HL-60 (cell line): ENCODE results near the gene GIPC3.

Source experiments
- DNase-seq, 2 experiments: peaks; one replicate each; pipeline ENCODE4 v3.0.0-alpha.2; 2010 to 2020; ENCODE audit warnings: low read depth in 1 of 2, low spot score in 1 of 2
- H3K27ac ChIP-seq: fragments of 250-450 bp; sonication (Bioruptor Pico); replicated peaks from 2 replicates; pipeline ENCODE4 v1.5.1; 2020; ENCODE audit warnings: mild to moderate bottlenecking, moderate library complexity
- H3K27me3 ChIP-seq: fragments of 250-450 bp; sonication (Bioruptor Pico); 2 replicates; pipeline ENCODE4 v1.5.1; 2021; ENCODE audit warnings: mild to moderate bottlenecking, moderate library complexity; ENCODE audit not compliant: insufficient read depth, poor library complexity, severe bottlenecking
- H3K4me3 ChIP-seq: replicated peaks from 2 replicates; pipeline ENCODE4 v1.5.1; 2011; ENCODE audit warnings: mild to moderate bottlenecking, control low read depth, low read length; ENCODE audit not compliant: insufficient read depth
- CTCF ChIP-seq: IDR thresholded peaks from one replicate; pipeline ENCODE4 v1.5.1; 2011; ENCODE audit warnings: low read length, control low read depth, inconsistent platforms; ENCODE audit not compliant: insufficient read depth
- GABPA ChIP-seq: IDR thresholded peaks from 2 replicates; pipeline ENCODE4 v1.6.1; 2012; ENCODE audit warnings: low read depth
- POLR2AphosphoS5 ChIP-seq: IDR thresholded peaks from 2 replicates; pipeline ENCODE4 v1.6.1; 2012; ENCODE audit warnings: low read depth
- SPI1 ChIP-seq: IDR thresholded peaks from 2 replicates; pipeline ENCODE4 v1.6.1; 2012; ENCODE audit warnings: low read depth, mild to moderate bottlenecking, borderline replicate concordance
- TF ChIP-seq, protein P1 (sequence below): IDR thresholded peaks from 2 replicates; pipeline ENCODE4 v1.6.1; 2012; ENCODE audit warnings: low read depth; ENCODE audit not compliant: insufficient replicate concordance

The GIPC3 gene

GRCh38 chr19:3606174-3606689, 21.0 kb downstream of the GIPC3 start:
- Histone ChIP-seq H3K4me3 (no peak overlapping the region), H3K27ac (no peak overlapping the region), H3K27me3 (peaks cover 11% of the 10 kb centered on the region)
- no peak for TF ChIP-seq GABPA
- TF ChIP-seq SPI1, result no peak
- TF ChIP-seq POLR2AphosphoS5, result no peak
- TF ChIP-seq, protein P1, sequence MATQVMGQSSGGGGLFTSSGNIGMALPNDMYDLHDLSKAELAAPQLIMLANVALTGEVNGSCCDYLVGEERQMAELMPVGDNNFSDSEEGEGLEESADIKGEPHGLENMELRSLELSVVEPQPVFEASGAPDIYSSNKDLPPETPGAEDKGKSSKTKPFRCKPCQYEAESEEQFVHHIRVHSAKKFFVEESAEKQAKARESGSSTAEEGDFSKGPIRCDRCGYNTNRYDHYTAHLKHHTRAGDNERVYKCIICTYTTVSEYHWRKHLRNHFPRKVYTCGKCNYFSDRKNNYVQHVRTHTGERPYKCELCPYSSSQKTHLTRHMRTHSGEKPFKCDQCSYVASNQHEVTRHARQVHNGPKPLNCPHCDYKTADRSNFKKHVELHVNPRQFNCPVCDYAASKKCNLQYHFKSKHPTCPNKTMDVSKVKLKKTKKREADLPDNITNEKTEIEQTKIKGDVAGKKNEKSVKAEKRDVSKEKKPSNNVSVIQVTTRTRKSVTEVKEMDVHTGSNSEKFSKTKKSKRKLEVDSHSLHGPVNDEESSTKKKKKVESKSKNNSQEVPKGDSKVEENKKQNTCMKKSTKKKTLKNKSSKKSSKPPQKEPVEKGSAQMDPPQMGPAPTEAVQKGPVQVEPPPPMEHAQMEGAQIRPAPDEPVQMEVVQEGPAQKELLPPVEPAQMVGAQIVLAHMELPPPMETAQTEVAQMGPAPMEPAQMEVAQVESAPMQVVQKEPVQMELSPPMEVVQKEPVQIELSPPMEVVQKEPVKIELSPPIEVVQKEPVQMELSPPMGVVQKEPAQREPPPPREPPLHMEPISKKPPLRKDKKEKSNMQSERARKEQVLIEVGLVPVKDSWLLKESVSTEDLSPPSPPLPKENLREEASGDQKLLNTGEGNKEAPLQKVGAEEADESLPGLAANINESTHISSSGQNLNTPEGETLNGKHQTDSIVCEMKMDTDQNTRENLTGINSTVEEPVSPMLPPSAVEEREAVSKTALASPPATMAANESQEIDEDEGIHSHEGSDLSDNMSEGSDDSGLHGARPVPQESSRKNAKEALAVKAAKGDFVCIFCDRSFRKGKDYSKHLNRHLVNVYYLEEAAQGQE, result no peak
- TF ChIP-seq CTCF, result no peak
- DNase-seq, result no peak

GRCh38 chr19:3606690-3607289, 21.5 kb downstream of the GIPC3 start, which contains the start of gene TBXA2R:
TSS of gene TBXA2R (minus strand) at chr19:3606875. CDS start at chr19:3600634, 6,241 bp downstream.
- Histone ChIP-seq H3K27ac (no peak within 1 kb of the TSS), H3K27me3 (peaks cover 11% of the 10 kb centered on the region), H3K4me3 (no peak within 1 kb of the TSS)
- no peak for DNase-seq
- TF ChIP-seq POLR2AphosphoS5, result no peak
- TF ChIP-seq, protein P1, result no peak
- TF ChIP-seq CTCF, result no peak
- no peak for TF ChIP-seq SPI1
- TF ChIP-seq GABPA, result no peak

DNA sequence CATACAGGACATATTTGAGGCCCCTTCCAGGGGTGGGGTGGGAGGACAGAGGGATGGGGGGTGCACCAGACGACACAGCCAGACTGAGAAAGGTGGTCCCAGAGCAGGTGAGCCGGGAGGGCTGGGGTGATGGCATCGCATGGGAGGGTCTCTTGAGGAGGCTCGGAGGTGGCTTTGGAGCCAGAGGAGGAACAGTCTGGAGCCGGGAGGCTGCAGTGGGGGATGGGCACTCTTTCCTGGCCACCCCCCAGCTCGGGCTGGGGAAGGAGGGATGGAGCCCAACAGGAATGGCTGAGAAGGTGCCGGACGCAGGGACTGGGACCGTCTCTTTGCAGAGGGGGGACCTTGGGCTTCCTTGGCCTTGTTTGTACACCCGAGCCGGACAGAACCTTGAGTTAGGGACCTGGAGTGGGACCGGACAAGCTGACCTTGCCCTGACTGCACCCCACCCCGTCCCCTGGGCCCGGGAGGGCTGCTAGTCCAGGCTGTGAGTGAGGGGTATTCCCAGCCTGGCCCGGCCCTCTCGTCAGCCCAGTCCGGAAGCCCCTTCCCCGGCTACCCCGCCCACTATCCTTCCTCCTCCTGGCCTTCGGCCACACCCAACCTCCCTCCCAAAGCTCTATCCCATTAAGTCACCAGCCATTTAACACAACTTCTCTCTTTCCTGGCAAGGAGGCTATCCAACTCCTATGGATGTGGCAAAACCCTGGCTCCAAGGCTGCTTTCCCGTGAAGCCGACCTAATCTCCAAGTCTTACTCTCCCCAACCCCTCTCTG, 22.2 kb downstream of the GIPC3 start:
- no peak overlapping the region for H3K4me3 ChIP-seq
- H3K27me3 ChIP-seq, result peaks cover 11% of the 10 kb centered on the region
- no peak for TF ChIP-seq GABPA
- no peak for TF ChIP-seq CTCF
- TF ChIP-seq, protein P1, result no peak
- TF ChIP-seq SPI1, result no peak
- no peak for TF ChIP-seq POLR2AphosphoS5
- DNase-seq, result no peak
- H3K27ac ChIP-seq, result no peak overlapping the region
